ENCODE data around the gene LENG1.
"Not testable (repeated sequence)": the region's sequence is repeated elsewhere in the genome, so short reads cannot be mapped to it uniquely, and the experiment has no call there.

LENG1 gene

DNA sequence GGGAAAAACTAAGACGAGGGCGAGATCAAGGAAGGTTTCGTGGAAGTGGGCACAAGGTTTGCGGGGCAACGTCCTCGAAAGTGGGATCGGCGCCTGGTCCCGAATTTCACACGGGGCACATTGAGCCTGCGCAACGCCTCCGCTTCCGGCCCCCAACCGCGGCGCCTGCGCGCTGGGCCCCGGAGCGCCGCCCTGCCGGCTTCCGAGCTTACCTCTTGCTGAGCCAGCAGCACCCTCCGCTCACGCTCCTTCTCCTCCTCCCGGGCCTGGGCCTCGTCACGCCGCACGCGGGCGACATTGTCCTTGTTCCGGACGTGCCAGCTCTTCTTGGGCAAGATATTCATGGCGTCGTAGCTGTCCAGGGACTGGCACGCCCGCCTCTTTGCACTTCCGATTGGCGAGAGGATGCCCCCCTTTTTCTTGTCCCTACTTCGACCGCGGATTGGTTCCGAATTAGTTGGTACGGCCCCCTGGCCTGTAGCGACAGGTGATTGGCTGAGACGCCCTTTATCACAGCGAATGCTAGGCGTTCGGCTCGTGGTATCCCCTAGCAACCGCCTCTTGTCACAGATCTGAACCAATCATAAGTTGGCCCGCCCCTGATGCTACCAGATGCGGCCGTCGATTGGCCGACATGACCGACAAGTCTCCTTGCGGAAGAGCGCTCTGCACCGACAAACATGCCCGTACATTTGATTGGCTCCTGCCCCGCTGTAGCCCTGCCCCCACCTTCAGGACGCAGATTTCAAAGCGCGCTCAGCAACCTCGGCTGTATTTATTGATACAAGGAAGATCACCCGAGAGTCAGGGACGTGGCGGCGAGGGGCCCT is at the start of gene LENG1:
TSS of gene LENG1 (minus strand) at position 370 of the 830 bp plus-strand sequence. CDS start at position 344, 26 bp downstream.
- DNase-seq (ENCODE audit: low spot score) = peak; percentile 99

DNA sequence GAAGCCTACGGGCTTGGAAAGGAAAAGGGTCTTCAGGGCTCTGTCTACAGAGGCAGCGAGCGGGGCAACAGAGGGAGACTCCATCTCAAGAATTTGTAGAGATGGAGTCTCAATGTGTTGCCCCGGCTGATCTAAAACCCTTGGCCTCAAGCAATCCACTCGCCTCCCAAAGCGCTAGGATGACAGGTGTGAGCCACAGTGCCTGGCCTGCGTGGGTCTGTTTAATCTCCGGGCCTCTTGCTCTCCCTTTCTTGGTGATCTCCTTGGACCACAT is 49.2 kb upstream of the LENG1 start:
- DNase-seq (ENCODE audit: low spot score) = no peak

DNA sequence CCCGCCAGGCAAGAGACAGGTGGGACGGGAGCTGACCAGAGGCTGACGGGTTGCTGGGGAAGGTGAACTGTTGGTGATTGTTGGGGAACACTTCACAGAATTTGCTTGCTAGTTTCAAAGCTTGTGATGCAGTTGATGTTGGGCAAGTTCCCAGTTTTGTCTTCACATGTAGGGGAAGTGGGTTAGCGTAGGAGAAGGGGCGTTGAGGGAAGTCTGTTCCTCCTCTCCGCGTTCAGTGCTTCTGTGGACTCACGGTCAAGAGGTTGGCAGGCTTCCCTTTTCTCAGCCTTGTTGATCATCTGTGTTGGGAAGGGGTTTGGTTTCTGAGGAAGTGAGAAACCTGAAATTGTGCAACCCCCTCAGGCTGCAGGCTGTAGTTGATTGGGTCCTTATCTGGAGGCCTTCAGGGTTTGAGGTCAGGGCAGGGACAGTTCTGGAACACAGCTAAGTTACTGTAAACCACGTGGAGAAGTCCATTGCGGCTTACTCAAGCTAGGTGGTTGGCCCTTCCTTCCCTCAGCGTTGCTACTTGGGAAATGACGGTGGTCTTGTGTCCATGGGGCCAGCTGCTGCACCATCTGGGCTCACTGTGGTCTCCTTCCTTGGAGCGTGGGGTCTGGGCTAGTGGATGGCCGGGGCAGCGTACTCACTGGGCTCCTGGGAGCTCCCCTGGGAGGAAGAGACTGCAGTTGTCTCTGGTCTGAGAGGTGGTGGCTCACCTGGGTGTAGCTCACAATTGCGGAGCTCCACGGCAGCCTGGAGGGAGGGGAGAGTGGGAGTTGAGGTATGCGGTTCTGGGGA is 48.7 kb upstream of the LENG1 start:
- DNase-seq (ENCODE audit: low spot score) = no peak

DNA sequence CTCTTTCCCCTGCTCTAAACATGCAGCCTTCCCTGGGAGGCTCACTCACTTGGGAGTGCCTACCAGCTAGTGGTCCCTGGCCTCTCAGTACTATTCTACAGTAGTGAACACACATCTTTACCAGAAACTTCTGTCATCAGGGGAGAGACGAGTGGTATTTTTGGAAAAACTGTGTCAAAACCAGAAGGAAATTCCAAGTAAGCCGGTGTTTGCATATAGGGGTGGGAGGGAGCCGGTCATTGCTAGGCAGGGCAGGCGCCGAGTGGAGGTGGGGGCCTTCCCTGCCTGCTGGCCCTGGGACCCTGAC is 48.1 kb upstream of the LENG1 start:
- no peak for DNase-seq (ENCODE audit: low spot score)

DNA sequence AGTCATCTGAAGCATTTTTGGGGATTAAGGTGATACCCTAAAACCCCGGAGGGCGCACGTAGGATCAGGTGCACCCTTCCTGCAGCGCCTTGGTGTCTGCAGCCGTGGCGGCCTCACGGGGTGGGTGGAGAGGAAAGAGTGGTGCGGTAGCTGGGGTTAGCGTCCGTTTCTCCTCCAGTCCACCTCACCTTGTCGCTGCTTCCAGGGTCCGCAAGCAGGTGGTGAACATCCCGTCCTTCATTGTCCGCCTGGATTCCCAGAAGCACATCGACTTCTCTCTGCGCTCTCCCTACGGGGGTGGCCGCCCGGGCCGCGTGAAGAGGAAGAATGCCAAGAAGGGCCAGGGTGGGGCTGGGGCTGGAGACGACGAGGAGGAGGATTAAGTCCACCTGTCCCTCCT is 47.7 kb upstream of the LENG1 start:
- DNase-seq (ENCODE audit: low spot score) = not testable (repeated sequence)

DNA sequence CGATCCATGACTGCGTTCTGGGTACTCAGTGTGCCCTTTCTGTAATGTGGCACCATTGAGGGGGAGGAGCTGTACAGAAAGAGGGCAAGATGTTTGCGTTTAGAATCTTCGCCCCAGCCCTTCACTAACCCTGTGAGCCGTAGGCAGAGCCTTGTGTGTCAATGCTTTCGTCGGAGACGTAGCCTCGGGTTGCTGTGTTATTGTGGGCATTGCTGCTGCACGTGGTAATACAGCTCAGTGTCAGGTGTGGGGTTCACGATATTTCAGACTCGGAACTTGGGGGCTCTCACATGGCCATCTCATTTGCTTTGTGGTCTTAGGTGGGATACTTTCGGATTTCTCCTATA is 47.3 kb upstream of the LENG1 start:
- DNase-seq (ENCODE audit: low spot score) = no peak

DNA sequence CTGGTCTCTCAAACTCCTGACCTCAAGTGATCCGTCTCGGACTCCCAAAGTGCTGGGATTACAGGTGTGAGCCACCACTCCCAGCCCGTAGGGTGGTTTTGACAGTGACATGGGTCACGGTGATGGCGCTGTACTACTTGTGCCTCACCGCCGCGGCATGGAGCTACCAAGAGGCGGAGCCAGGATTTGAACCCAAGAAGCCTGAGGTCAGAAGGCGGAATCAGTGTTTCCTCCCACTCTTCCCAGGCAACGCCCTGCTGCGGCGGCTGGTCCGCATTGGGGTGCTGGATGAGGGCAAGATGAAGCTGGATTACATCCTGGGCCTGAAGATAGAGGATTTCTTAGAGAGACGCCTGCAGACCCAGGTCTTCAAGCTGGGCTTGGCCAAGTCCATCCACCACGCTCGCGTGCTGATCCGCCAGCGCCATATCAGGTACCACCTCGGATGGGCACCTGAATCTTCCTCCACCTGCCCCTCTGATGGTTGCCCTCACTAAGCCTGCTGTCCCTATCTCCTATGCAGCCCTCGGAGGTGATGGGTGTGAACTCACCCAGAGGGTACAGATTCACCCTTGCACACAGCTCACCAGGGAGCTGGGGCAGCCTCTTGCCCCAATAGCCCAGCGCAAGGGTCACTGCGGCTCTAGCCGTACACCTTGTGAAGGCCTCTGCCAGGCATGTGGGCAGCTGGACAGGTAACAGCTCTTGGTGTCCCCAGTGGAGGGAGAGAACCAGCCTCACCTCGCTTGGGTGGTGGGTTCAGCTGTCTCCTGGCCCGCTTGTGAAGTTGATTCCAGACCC is 46.7 kb upstream of the LENG1 start:
- DNase-seq (ENCODE audit: low spot score) = no peak

DNA sequence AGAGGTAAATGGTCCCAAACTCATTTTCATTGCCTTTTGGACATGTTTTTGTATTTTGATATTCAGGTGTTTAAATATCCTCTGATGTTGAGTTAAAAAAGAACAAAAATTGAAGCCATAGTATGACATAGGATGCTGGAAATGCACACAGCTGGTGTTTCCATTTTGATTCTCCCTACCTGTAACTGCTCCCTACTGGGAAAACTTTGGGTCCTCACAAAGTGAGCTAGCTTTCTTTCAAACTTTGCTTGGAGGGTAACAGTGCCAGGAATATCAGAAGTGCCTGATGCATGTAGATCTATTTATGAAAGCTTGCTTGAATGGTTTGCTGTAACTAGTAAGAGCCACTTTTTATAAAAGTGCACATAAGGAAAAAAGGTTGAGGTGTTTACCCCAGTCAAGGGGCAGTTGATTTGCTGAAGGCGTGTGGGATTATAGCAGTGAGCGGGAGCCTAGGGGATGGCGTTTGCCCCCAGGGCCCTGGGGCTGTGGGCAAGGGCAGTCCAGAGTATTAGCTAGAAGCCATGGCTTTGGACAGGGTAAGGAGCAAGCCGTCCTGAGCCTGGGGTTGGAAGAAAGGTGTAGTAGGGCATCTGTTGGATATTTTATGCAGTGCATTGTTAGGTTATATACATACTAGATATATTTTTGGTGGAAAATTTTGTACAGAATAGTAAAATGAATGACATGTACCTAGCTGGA is 45.4 kb upstream of the LENG1 start:
- DNase-seq (ENCODE audit: low spot score) = no peak

DNA sequence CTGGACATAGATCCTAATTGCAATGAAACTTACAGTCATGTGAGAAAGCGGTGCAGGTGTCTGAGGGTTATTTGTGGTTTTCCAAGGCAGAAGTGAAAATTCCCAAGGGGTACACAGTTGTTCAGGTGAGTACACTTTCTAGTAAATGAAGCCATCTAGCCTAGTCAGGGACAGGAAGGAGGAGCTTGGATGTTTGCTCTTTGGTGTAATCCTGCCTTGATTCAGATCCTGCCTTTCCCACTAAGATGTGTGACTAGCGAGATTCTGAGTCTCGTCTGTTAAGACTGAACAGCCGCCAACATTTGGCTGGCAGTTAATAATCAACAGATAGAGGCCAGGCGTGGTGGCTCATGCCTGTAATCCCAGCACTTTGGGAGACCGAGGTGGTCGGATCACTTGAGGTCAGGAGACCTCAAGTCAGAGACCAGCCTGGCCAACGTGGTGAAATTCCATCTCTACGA is 43.7 kb upstream of the LENG1 start:
- DNase-seq (ENCODE audit: low spot score) = no peak

DNA sequence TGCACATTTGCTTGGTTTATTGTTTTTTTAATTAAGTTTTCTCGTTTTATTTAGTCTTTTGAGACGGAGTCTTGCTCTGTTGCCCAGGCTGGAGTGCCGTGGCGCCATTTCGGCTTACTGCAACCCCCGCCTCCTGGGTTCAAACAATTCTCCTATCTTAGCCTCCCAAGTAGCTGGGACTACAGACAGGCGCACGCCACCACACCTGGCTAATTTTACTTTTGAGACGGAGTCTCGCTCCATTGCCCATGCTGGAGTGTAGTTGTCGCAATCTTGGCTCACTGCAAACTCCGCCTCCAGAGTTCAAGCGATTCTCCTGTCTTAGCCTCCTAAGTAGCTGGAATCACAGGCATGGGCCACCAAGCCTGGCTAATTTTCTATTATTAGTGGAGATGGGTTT is 42.5 kb upstream of the LENG1 start:
- DNase-seq (ENCODE audit: low spot score) = no peak

DNA sequence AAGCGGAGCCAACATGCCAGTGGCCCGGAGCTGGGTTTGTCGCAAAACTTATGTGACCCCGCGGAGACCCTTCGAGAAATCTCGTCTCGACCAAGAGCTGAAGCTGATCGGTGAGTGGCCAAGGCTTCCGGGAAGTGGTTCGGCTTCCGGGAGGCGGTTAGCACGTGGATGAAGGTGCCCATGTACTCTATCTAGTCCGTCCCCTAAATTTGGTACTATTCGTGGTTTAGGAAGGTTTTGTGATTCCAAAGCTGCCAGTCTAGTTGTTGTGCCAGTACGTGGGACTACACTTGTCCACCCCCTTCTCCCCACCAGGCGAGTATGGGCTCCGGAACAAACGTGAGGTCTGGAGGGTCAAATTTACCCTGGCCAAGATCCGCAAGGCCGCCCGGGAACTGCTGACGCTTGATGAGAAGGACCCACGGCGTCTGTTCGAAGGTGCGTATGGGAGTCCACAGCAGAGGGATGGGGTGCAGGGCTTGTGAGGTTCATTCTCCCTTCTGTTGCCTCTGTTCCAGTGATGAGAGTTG is 41.7 kb upstream of the LENG1 start:
- no peak for DNase-seq (ENCODE audit: low spot score)

DNA sequence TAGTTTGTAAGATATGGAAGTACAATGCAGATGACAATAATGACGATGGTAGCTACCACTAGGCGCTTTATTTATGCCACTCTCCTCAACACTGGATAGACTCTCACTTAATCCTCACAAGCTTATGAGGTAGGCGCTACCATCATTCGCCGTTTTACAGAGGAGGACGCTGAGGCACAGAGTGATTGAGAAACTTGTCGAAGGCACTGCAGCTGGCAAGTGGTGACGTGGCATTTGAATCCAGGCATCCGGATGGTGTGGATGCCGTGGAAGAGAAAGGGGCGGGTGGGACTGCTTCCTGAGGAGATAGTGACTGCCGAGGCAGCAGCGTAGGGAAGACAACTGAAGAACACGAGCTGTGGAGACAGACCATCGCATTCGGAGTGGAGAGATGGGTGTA is 39.9 kb upstream of the LENG1 start:
- DNase-seq (ENCODE audit: low spot score) = no peak

DNA sequence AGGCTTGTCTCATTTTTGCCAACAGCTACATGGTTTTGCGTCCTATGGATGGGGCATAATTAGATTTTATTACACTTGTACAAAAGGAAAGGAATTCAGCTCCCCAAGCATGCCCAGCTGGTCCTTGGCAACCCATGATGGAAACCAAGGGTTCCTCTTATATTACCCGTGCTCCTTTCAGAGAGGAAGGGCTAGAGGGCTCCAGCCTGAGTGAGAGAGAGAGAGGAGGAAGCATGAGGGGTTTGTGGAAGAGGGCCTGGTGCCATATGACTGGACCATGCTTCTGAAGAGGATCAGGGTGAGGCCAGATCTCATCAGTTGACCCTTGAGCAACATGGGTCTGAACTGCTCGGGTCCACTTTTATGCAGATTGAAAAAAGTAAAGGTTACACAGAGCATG is 37.6 kb upstream of the LENG1 start:
- no peak for DNase-seq (ENCODE audit: low spot score)

DNA sequence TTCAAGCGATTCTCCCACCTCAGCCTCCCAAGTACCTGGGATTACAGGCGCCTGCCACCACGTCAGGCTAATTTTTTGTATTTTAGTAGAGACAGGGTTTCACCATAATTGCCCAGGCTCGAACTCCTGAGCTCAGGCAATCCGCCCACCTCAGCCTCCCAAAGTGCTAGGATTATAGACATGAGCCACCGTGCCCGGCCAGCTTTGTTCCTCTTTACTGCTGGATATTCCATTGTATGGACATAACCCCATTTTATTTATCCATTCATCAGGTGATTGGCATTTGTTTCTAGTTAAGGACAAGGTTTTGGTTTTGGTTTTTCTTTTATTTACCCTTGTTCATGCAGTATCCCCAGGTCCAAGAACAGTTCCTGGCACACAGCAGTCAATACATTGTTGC is 37.0 kb upstream of the LENG1 start:
- DNase-seq (ENCODE audit: low spot score) = no peak

DNA sequence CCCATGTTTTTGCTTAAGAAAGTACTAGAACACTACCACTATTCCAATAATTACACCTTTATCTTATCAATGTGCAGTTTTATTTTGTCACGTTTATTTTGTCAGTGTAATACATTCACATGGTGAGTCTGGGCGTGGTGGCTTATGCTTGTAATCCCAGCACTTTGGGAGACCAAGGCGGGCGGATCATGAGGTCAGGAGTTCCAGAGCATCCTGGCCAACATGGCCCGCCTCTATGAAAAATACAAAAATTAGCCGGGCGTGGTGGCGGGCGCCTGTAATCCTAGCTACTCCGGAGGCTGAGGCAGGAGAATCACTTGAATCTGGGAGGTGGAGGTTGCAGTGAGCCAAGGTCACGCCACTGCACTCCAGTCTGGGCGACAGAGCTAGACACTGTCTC is 34.9 kb upstream of the LENG1 start:
- DNase-seq (ENCODE audit: low spot score) = not testable (repeated sequence)

DNA sequence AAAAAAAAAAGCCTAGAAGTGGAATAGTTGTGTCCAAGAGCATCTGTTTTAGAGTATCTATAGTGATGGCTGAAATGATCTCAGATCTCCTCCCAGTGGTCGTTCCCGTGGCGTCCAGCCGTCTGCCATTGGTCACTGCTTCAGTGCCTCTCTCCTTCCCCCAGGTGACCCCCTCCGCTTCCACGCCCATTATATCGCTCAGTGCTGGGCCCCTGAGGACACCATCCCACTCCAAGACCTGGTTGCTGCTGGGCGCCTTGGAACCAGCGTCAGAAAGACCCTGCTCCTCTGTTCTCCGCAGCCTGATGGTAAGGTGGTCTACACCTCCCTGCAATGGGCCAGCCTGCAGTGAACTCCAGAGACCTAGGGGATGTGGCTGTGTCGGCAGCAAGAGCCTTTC is 33.5 kb upstream of the LENG1 start:
- DNase-seq (ENCODE audit: low spot score) = no peak

DNA sequence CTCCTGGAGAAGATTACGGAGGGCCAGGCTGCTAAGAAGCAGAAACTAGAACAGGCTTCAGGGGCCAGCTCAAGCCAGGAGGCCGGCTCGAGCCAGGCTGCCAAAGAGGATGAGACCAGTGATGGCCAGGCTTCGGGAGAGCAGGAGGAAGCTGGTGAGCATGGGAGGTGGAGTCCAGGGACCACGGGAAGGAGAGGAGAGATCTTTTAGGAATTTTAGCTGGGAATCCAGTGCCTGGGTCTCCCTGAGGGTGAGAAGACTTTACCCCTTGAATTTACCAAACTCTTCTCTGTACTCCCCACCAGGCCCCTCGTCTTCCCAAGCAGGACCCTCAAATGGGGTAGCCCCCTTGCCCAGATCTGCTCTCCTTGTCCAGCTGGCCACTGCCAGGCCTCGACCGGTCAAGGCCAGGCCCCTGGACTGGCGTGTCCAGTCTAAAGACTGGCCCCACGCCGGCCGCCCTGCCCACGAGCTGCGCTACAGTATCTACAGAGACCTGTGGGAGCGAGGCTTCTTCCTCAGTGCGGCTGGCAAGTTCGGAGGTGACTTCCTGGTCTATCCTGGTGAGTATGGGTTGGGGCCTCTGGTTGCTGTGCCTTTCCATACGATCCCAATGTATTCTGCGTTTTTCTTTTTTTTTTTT is 32.4 kb upstream of the LENG1 start:
- DNase-seq (ENCODE audit: low spot score) = no peak

DNA sequence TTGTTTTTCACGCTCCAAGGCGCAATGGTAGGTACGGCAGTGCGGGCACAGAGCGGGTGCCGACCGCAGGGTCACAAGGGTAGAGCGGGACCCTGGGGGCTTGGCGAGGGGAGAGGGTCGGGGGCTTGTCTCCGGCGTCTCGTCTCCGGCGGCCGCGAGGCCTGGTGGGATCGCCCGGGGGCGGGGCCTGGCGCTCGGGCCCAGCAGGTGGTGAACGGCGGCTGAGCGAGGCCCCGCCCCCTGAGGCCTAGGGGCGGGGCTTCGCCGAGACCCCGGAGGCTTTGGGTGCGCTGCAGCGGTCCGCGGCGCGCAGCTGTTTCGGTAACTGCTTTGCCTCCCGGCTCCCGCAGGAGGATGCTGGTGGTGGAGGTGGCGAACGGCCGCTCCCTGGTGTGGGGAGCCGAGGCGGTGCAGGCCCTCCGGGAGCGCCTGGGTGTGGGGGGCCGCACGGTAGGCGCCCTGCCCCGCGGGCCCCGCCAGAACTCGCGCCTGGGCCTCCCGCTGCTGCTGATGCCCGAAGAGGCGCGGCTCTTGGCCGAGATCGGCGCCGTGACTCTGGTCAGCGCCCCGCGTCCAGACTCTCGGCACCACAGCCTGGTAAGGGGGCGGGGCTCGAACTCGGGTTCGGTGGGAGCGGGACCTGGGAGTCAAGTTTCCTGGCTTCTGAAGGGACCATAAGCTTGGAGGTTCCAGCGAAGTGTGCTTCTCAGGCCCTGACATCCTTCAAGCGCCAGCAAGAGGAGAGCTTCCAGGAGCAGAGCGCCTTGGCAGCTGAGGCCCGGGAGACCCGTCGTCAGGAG is 31.7 kb upstream of the LENG1 start, which contains the start of gene TSEN34:
TSS of gene TSEN34 (plus strand) at position 298 of the 800 bp plus-strand sequence. CDS start at position 355, 57 bp downstream.
- peak; percentile 87 for DNase-seq (ENCODE audit: low spot score)

DNA sequence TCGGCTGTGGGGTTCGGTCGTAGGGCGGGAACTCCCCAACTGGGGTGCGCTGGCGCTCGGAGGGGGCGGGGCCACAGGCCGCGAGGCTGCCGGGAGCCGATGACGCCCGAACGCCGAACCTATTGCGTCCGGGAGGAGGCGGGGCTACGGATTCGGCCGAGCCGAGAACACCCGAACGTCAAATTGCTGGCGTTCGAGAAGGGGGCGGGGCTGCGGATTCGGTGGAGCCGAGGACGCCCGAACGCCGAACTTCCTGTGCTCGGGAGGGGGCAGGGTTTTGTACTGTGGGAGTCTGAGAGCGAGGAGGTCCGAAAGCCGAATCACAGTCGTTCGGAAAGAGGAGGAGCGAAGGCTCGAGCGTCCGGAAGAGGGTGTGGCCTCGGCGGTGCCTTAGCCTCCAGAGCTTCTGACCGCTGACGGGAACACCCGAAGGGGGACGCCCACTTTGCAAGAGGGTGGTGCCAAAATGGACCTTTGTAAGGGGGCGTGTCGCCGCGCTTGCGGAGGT is 31.0 kb upstream of the LENG1 start:
- peak; percentile 98 for DNase-seq (ENCODE audit: low spot score)

DNA sequence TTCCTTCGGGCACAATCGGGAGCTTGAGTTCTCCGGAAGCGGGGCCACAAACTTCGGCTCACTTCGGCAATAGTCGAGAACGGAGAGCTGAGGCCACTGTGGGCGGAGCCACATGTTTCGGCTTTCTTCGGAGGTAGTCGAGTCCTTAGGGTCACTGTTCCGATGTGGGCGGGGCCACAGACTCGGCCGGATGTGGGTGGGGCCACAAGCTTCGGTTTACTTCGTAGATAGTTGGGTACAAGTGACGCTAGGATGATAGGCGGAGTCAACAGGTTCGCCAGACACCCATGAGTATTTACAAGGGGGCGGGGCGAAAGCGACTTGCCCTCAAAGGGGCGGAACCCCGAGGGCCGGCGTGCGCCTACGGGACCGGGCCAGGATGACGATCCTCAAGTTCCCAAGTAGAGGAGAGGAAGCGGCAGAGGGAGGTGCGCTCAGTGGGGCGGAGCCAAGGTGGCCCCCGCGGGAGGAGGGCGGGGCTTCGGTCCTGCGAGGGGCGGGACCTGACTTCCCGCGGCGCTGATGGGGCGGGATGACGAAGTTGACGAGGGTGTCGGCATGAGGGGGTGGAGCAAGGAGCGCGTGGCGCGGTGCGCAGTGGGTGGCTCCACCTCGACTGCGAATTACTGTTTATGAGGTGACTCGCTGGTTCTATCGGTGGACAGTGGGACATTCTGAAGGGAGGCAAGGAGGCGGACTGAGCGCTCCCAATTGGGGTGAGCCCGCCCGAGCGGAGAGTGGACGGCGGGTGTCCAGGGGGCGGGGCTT is 30.4 kb upstream of the LENG1 start:
- DNase-seq (ENCODE audit: low spot score) = peak; percentile 100
